Frontal cortex (tissue), 4 donors: Measurements from ENCODE around the gene LDHA. TPM values are rescaled to one million over a fixed set of nuclear protein-coding genes. Genes with fewer than 3 reads are reported as not detected.

Source experiments
- DNase-seq, 2 donors: peaks; one replicate each; pipeline ENCODE4 v3.0.0; 2012; ENCODE audit warnings: low spot score in 2 of 2
- FAIRE-seq: peaks from 2 replicates; lab custom pipeline; 2012; peaks lifted over from hg19 to GRCh38; lab: Jason Lieb, UNC
- small RNA-seq: library from RNA; depleted of rRNA; stranded (forward); fragments of <200 nt; gene quantifications from one replicate; pipeline ENCODE3, GENCODE V24; 2014
- total RNA-seq: library from RNA; depleted of rRNA; stranded (reverse); fragments of >200 nt; gene quantifications from one replicate; pipeline ENCODE4 v1.2.3, GENCODE V29; 2014
- donor health status: control.
- donor health status: control.
- donor health status: control.

Gene LDHA
- total RNA-seq, 1 donor from 2014 or later = 121 TPM

GRCh38 chr11:18457450-18457849 is 63.1 kb downstream of the LDHA start:
- no peak for FAIRE-seq
- DNase-seq = no peak

Small RNA genes lying within 50 kb of the gene (small RNA-seq; reads per million reads assigned to genes)
- gene MIR3159 = 0.18 reads per million

Other genes with a start within 250 kb of the LDHA start
- gene MRGPRX4, start 221.7 kb upstream of the LDHA start, total RNA-seq = not detected
- gene SAA4, start 157.8 kb upstream of the LDHA start, total RNA-seq = not detected
- gene SAA2, start 145.9 kb upstream of the LDHA start, total RNA-seq = 0.41 TPM
- gene SAA1, start 128.3 kb upstream of the LDHA start, total RNA-seq = not detected
- gene HPS5, start 72.4 kb upstream of the LDHA start, total RNA-seq = 191 TPM
- 69.7 TPM for gene GTF2H1, start 72.0 kb upstream of the LDHA start, total RNA-seq
- not detected for gene LDHC, start 17.8 kb downstream of the LDHA start, total RNA-seq
- gene LDHAL6A, start 61.3 kb downstream of the LDHA start, total RNA-seq = 0.82 TPM
- gene TSG101, start 132.4 kb downstream of the LDHA start, total RNA-seq = 83.6 TPM
- 17.5 TPM for gene UEVLD, start 194.2 kb downstream of the LDHA start, total RNA-seq
- gene MISFA, start 205.2 kb downstream of the LDHA start, total RNA-seq = 1.2 TPM
- 10.2 TPM for gene SPTY2D1, start 239.8 kb downstream of the LDHA start, total RNA-seq